CD4-positive, alpha-beta T cell treated with Interleukin-1 beta for 1 hour (primary cell): ENCODE measurements around the gene MPL.

Experiments
- DNase-seq, 2 donors: peaks; one replicate each; pipeline ENCODE4 v3.0.0-alpha.2; 2020 to 2022

The MPL gene

DNA sequence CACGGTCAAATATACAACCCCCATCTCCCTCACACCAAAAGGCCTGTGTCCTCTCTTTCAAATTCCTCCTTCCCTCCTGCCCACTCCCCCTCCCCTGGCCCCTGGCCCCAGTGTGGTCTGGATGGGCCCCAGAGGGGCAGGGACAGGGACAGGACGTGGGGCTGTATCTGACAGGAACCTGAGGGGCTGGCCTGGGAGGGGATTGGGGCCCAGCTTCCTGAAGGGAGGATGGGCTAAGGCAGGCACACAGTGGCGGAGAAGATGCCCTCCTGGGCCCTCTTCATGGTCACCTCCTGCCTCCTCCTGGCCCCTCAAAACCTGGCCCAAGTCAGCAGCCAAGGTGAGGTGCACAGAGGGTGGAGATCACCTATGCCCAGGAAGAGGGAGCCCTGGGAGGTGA lies at the start of gene MPL:
TSS of gene MPL (plus strand) at position 231 of the 400 bp plus-strand sequence. CDS start at position 262, 31 bp downstream.
- no peak for DNase-seq

DNA sequence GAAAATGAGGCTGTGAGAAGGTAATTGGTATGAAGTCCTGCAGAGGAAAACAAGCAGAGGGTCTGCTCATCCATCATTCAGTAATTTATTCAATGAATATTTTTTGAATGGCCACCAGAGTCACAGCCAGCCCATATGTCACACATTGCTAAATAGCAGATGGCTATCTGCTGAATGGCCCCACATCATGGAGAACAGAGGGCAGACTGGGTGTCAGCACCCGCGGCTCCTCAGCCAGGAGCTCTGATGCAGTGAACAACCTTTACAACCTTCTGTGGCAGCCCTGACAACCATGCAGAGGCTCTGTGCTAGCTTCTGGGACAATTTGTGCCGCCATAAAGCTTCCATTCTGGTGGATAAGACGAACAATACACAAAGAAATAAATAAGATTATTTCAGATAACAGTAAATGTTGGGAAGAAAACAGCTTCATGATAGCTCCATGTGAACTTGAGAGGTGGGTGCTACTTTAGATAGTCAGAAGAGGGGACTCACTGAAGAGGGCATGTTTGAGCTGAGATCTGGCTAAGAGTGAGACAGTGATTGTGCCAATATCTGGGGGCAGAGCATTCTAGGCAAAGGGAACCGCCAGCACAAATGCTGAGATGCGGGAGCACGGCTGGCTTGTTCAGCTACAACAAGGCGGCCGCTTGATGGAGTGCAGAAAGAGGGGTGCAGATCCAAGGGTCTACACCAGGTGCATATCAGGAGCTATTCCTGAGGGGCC lies 49.4 kb upstream of the MPL start:
- DNase-seq = no peak

GRCh38 chr1:43288785-43289706 lies 48.6 kb upstream of the MPL start:
- no peak for DNase-seq

GRCh38 chr1:43292216-43292615 lies 45.4 kb upstream of the MPL start:
- DNase-seq = no peak

GRCh38 chr1:43292679-43293078 lies 44.9 kb upstream of the MPL start:
- DNase-seq = no peak

- DNase-seq = no peak
Measured at GRCh38 chr1:43293176-43293575, 44.4 kb upstream of the MPL start.

- no peak for DNase-seq
Measured at GRCh38 chr1:43293896-43294760, 43.5 kb upstream of the MPL start.

DNA sequence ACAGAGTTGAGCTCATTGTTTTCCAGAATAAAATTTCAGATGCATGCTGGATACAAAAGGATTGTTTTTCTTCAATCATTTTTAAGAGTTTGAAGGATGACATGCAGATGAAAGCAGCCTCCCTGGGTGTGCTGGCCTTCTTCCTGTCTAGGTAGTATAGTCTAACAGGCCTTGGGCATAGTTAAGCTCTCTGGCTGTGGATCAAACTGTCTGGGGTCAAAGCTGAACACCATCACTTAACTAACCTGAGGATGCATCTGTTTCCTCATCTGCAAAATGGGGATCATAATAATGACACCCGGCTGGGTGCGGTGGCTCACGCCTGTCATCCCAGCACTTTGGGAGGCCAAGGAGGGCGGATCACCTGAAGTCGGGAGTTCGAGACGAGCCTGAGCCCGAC lies 42.9 kb upstream of the MPL start:
- no peak for DNase-seq

DNA sequence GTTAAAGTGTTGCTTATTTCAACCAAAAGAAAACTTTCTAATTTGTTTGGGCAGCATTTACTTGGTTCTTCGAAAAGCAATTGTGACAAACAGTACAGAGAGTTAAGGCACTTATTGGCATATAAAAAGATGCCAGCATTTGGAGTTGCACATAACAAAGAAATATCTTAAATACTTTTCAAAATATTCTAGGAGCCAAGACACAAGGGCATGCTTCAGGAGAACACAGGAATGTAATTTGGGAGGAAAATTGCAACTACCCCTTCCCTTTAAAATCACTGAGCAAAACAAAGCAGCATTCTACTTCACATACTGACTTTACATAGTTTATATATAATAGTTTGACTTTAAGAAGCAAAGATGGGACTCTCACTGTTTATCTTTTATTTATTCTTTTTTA lies 41.4 kb upstream of the MPL start:
- DNase-seq = no peak

DNA sequence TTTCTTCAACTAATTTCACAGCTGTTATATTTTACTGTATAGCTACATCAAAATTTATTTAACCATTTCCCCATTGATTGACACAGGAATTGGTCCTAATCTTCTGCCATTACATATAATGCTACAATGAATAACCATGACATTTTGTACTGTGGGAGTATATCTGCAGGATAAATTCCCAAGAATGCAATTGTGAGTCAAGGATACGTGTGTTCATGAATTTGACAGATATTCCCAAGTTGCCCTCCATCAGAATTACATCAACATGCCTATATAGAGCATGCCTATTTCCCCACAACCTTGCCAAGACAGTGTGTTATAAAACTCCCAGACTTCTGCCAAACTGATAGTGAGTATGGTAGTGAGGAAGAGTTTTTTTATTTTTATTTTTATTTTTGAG lies 39.6 kb upstream of the MPL start:
- no peak for DNase-seq

DNA sequence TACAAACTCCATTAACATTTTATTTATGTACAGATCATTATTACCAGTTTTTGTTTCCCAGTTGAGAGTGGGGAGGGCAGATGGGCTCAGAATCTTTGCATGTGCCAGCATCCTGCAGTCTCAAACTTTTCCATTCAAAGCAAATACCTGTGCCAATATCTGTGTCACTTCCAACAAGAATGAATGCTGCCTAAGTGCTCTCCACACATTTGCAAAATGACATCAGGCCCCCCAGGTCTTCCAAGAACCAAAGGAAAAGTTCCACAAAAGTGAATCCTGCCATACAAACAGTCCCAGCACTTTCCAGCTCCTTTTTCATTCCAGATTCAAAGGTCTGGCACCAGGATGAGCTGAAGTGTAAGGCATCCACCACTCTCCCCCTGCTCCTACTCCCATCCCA lies 38.5 kb upstream of the MPL start:
- DNase-seq = no peak

DNA sequence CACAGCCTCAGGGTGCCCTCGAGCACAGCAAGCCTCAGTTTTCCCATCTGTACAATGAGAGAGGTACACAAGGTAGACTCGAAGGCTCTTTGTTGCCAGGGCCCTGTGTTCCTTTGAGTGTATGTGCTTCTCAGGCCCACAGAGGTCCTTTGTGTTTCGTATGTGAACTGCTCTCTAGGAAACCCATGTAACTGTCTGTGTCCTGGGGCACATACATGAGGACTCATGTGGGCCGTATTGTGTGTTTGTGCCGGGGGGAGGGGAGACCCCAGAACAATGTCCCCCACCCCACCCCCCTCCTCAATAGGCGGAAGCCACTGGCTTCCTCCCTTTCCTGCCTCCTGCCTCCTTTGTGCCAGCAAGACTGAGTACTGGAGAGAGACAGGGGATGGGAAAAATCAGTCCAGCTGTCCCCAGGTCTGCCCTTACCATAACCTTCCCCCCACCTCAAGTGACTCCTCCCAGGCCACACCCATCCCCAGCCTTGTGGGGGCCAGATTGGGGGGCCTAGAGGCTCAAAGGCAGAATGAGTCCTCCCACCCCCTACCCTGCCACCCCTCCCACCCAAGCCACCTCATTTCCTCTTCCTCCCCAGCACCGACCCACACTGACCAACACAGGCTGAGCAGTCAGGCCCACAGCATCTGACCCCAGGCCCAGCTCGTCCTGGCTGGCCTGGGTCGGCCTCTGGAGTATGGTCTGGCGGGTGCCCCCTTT lies 37.1 kb upstream of the MPL start, which contains the start of gene TIE1:
TSS of gene TIE1 (plus strand) at position 605 of the 717 bp plus-strand sequence. CDS start at position 695, 90 bp downstream.
- DNase-seq = no peak

GRCh38 chr1:43302201-43302600 lies 35.4 kb upstream of the MPL start:
- DNase-seq = no peak

- no peak for DNase-seq
Measured at GRCh38 chr1:43302721-43303470, 34.7 kb upstream of the MPL start.

- no peak for DNase-seq
Measured at GRCh38 chr1:43303471-43304313, 33.9 kb upstream of the MPL start.

GRCh38 chr1:43304314-43304681 lies 33.3 kb upstream of the MPL start:
- no peak for DNase-seq

GRCh38 chr1:43304771-43305300 lies 32.8 kb upstream of the MPL start:
- no peak for DNase-seq

DNA sequence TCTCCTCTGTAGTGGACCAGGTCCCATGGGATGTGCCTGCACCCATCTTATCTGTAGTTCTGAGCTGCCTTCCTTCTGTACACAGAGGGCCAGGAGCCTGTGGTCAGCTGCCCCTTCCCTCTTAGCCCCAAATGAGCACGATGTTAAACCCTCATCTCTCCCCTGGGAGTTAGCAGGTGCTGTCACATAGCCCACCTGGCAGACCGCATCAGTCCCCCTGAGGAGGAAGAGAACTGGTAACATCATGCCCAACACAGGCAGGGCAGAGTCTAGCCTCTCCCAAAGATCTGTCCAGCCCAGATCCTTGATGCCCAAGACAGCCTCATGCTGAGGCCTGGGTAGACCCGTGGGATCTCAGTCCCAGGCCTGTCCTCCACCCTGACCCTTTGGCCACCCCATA lies 32.2 kb upstream of the MPL start:
- no peak for DNase-seq

- DNase-seq = no peak
Measured at GRCh38 chr1:43305926-43306687, 31.5 kb upstream of the MPL start.
